ENCODE results near the gene BCKDK.

- TF ChIP-seq CTCF (IDR thresholded peaks at IDR 0.05; ENCODE audit: low read depth, low read length, poor library complexity, severe bottlenecking) (no peak), EZH2phosphoT487 (IDR thresholded peaks at IDR 0.05; ENCODE audit: borderline replicate concordance, low read length) (no peak)
These were observed 720 bp upstream of the BCKDK start for GRCh38 chr16:31107465-31107867.
